ENCODE results near the gene NRG3.

The NRG3 gene

DNA sequence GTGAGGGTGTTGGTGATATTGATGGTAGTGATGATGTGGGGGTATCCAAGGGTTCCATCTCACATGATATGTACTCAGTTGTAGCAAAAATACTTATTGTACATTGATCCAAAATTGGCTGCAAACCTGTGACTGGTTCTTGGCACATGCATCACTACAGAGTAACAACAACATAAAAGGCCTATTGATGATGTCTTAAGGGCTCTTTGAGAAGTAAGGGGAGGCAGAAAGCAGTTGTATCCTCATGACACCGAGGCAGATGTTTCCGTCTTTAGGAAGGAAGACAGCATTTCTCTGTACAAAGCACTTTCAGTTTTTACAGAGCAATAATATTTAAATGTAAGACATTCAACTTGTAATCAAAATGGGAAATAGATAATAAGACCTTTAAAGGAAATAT lies 34.5 kb downstream of the NRG3 start:
- DNase-seq (ENCODE audit: extremely low spot score), result no peak
- CTCF ChIA-PET, result no interaction called here
- TF ChIP-seq, protein P1, sequence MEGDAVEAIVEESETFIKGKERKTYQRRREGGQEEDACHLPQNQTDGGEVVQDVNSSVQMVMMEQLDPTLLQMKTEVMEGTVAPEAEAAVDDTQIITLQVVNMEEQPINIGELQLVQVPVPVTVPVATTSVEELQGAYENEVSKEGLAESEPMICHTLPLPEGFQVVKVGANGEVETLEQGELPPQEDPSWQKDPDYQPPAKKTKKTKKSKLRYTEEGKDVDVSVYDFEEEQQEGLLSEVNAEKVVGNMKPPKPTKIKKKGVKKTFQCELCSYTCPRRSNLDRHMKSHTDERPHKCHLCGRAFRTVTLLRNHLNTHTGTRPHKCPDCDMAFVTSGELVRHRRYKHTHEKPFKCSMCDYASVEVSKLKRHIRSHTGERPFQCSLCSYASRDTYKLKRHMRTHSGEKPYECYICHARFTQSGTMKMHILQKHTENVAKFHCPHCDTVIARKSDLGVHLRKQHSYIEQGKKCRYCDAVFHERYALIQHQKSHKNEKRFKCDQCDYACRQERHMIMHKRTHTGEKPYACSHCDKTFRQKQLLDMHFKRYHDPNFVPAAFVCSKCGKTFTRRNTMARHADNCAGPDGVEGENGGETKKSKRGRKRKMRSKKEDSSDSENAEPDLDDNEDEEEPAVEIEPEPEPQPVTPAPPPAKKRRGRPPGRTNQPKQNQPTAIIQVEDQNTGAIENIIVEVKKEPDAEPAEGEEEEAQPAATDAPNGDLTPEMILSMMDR (IDR thresholded peaks at IDR 0.05; ENCODE audit: control extremely low read depth, extremely low read depth, low read depth, missing control alignments), result no peak
- POLR2A ChIA-PET, result no interaction called here

DNA sequence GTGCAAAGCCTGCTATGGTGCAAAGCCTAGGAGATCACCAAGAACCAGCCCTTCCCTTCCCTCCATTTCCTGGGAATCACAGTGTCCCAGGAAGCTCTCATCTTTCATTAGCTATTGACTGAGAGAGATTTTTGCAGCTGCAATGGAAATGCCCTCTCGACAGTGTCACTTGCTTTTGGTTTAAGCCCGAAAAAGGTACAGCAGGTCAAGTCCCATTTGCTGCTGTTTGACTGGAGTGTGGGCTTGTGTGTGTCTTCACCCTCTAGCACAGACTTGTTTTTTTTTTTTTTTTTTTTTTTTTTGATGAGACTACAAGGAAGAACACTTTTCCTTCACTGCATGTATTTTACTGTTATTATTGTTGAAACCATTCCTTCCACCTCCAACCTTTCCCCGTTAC lies 36.3 kb downstream of the NRG3 start:
- ChIA-PET POLR2A (no interaction called here), CTCF (no interaction called here)

DNA sequence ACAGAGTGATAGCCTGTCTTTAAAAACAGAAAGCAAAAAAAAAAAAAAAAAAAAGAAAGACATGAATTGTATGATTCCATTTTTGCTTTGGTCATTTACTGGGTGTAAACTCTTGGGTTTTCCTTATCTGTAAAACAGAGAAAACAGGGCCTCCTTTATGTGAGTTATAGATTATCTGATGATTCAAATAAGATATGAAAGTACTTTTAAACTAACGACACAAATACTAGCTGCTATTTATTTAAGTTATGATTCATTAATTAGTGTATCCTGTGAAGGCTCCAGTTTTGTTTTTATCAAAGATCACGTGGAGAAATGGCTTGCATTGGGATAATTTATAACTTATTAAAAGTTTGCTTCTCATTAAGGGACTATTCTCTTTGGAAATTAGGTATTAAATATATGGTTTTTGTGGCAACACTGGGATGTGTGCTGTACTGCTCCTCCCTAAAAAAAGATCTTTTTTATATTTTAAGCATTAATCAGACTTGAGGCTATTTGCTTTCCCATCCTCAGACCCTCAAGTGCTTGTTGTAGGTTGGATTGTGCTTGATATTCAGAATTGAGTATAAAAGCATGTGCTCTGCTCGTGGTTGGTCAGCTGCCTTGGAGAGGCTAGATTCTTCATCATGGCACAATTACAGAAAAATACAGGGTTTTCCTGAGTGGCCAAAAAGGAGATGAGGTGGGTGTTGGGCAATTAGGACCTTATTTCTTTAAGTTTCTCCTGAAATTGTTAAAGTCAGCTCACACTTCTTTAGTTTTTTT lies 39.9 kb downstream of the NRG3 start:
- ChIA-PET CTCF (interaction anchor here (0.6 to 1.4 kb wide), 2 partner anchors 9 to 10 kb away, joined by 3 read pairs; no protein-coding TSS in a partner anchor), POLR2A (no interaction called here)
- TF ChIP-seq, protein P1 (IDR thresholded peaks at IDR 0.05; ENCODE audit: control extremely low read depth, extremely low read depth, low read depth, missing control alignments), result no peak
- no peak for DNase-seq (ENCODE audit: extremely low spot score)

More for the DNA sequence above, 36.3 kb downstream of the NRG3 start:
- TF ChIP-seq, protein P1 (IDR thresholded peaks at IDR 0.05; ENCODE audit: control extremely low read depth, extremely low read depth, low read depth, missing control alignments), result no peak
- DNase-seq (ENCODE audit: extremely low spot score), result no peak

DNA sequence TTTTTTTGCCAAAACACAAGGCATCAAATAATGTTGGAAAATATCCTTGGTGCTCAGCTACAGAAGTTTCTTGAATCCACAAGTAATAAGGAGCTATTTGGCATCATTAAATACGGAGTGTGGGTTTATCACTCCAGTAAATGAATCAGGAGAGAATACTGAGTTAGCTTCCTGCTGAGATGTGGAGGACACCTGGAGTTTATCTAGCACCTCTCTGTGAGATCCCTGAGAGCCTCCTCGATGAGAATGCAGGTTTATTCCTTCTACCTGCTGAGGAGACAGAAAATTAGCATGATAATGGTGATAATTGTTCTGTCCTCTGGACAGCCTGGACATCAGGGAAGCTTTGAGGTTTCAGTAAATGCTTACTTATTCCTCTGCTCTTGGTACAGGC lies 40.5 kb downstream of the NRG3 start:
- DNase-seq (ENCODE audit: extremely low spot score), result no peak
- ChIA-PET POLR2A (no interaction called here), CTCF (interaction anchor here (1.4 kb wide), 1 partner anchor 10 kb away, joined by 3 read pairs; no protein-coding TSS in a partner anchor)
- TF ChIP-seq, protein P1 (IDR thresholded peaks at IDR 0.05; ENCODE audit: control extremely low read depth, extremely low read depth, low read depth, missing control alignments), result no peak

DNA sequence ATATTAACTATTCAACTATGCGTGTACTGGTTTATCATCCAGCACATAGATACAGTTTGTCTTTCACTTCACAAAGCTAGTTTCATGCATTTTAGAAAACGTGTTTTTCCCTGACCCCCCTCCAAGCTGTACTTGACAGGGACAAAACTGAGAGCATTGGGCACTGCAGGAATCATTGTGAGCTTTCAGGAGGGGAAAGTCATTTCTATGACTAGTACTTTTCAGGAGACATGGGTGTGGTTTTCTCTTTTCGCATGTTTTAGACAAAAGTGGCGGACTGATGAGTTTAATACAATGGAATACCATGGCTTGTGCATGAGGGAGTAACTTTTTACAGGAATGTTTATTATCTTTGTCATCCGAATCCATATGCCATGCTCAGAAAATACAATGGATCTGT lies 42.7 kb downstream of the NRG3 start:
- POLR2A ChIA-PET, result no interaction called here
- DNase-seq (ENCODE audit: extremely low spot score), result no peak
- TF ChIP-seq, protein P1 (IDR thresholded peaks at IDR 0.05; ENCODE audit: control extremely low read depth, extremely low read depth, low read depth, missing control alignments), result no peak
- CTCF ChIA-PET, result no interaction called here

DNA sequence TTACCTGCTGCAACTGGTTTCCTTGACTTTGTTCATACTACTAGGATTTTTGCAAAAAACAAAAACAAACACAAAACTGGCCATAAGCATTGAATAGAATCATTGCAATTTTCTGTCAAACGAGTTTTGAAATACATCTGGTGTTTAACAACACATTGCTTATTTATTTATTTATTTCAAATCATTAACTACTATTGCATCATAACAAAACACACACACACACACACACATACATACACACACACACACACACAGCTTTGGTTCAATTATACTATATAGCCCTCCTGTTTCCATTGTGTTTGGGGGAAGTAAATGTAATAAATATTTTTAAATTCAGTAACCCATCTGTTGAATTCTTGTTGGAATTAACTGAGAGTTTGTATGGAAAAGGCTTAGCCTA lies 43.8 kb downstream of the NRG3 start:
- TF ChIP-seq, protein P1 (IDR thresholded peaks at IDR 0.05; ENCODE audit: control extremely low read depth, extremely low read depth, low read depth, missing control alignments), result no peak
- no peak for DNase-seq (ENCODE audit: extremely low spot score)
- CTCF ChIA-PET, result no interaction called here
- POLR2A ChIA-PET, result no interaction called here

All from GM10248 (cell line).